GM23338 (cell line): Measurements from ENCODE around the gene STX10.

Experiments
- CREB1 ChIP-seq: fragments of 250-450 bp; sonication (Bioruptor Pico); IDR thresholded peaks from 2 replicates; pipeline ENCODE4 v1.5.0; 2020; ENCODE audit warnings: low read depth, mild to moderate bottlenecking, moderate library complexity
- CTCF ChIP-seq, 2 experiments: fragments of 200-600 bp in 1 of 2; sonication (generic) in 1 of 2; conservative IDR thresholded peaks; 2 replicates each; pipeline versions ENCODE4 v1.5.1 to v1.6.1; 2016 to 2017; ENCODE audit warnings: antibody characterized with exemption in 2 of 2, low read depth in 2 of 2, mild to moderate bottlenecking in 2 of 2, moderate library complexity in 1 of 2
- ETS1 ChIP-seq: IDR thresholded peaks from 2 replicates; pipeline ENCODE4 v1.6.1; 2016; ENCODE audit warnings: antibody characterized with exemption
- EZH2 ChIP-seq: fragments of 200-600 bp; sonication (generic); IDR thresholded peaks from one replicate; pipeline ENCODE4 v1.8.0; 2017; ENCODE audit warnings: antibody characterized with exemption, mild to moderate bottlenecking, low read depth; ENCODE audit not compliant: unreplicated experiment
- EZH2phosphoT487 ChIP-seq: fragments of 200-600 bp; sonication (generic); IDR thresholded peaks from one replicate; pipeline ENCODE4 v1.8.1; 2018; ENCODE audit warnings: antibody characterized with exemption; ENCODE audit not compliant: unreplicated experiment
- JUNB ChIP-seq: IDR thresholded peaks from one replicate; pipeline ENCODE4 v1.6.1; 2016; ENCODE audit warnings: antibody characterized with exemption; ENCODE audit not compliant: unreplicated experiment
- POLR2AphosphoS5 ChIP-seq: IDR thresholded peaks from 2 replicates; pipeline ENCODE4 v1.6.1; 2016; ENCODE audit warnings: antibody characterized with exemption, low read depth
- REST ChIP-seq: IDR thresholded peaks from one replicate; pipeline ENCODE4 v1.6.1; 2018; ENCODE audit warnings: antibody characterized with exemption; ENCODE audit not compliant: unreplicated experiment

- TF ChIP-seq POLR2AphosphoS5 (no peak), CTCF (conservative IDR thresholded peaks at IDR 0.05; ENCODE audit: low read depth in 2 of 2) (no peak), CREB1 (CRISPR knock-in tag) (no peak), EZH2 (no peak), REST (no peak), EZH2phosphoT487 (no peak), ETS1 (no peak), JUNB (no peak)
These were observed 20.8 kb downstream of the STX10 start for GRCh38 chr19:13129384-13129783.
